Muscle layer of colon (tissue), 2 donors: ENCODE measurements around the gene CD2AP.

Experiments
- H3K27ac ChIP-seq: one replicate; pipeline ENCODE4 v1.7.0; 2013; ENCODE audit warnings: low read depth, mild to moderate bottlenecking, low read length, moderate library complexity
- H3K27me3 ChIP-seq, 2 donors: one replicate each; pipeline ENCODE4 v1.7.0; 2013; ENCODE audit warnings: low read length in 2 of 2, mild to moderate bottlenecking in 2 of 2; ENCODE audit not compliant: insufficient read depth in 2 of 2, control insufficient read depth in 1 of 2
- H3K36me3 ChIP-seq: one replicate; pipeline ENCODE4 v1.7.0; 2013; ENCODE audit warnings: mild to moderate bottlenecking, low read length; ENCODE audit not compliant: insufficient read depth
- H3K4me1 ChIP-seq: one replicate; pipeline ENCODE4 v1.7.0; 2013; ENCODE audit warnings: mild to moderate bottlenecking, low read length; ENCODE audit not compliant: insufficient read depth
- H3K4me3 ChIP-seq, 2 donors: one replicate each; pipeline ENCODE4 v1.7.0; 2013; ENCODE audit warnings: low read length in 2 of 2, low read depth in 1 of 2, mild to moderate bottlenecking in 1 of 2, moderate library complexity in 1 of 2
- H3K9ac ChIP-seq: one replicate; pipeline ENCODE4 v1.7.0; 2013; ENCODE audit warnings: low read length
- H3K9me3 ChIP-seq: one replicate; pipeline ENCODE4 v1.7.0; 2013; ENCODE audit warnings: mild to moderate bottlenecking, low read length
- donor health status: abdominal sarcoma.
- donor health status: Adenocarcinoma of cecum.

Gene CD2AP

DNA sequence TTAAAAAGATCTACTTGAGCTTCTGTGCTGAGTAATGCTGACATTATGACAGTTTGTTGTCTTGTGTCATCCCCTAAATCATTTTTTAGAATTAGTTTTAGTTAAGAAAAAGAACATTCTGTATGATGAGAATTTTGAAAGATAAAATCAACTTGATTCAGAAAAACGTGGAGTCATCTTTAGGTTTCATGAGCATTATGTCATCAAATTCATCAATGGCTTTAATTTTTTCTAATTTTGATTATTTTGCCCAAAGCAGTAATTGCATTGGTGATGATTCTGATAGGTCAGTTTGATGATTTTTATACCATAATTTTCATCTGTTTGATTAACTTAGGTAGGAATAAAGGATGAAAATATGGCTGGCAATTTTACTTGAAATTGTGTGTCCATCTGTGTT, 194.2 kb downstream of the CD2AP start:
- H3K4me1 ChIP-seq, result no peaks in the 10 kb centered on the region
- H3K9me3 ChIP-seq, result no peaks in the 10 kb centered on the region

DNA sequence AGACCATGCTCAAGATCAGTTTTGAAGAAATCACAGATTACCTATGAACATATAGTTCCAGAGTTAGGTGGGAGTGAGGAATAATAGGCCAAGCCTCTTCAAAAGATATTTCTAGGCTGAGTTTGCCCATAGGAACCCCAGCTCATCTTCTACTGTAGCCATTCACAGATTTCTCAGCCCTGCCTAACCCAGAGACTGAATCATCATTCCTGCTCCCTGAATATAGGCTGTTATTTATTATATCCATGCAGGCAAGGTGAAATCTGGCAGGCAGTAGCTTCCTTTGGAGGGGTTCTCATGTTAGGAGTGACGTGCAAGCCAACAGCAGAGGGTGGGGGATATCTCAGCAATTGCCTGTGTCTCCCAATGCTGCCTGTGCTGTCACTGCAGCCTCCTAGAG, 195.2 kb downstream of the CD2AP start:
- Histone ChIP-seq H3K9me3 (no peaks in the 10 kb centered on the region), H3K27ac (no peak overlapping the region), H3K9ac (no peak overlapping the region), H3K4me1 (no peaks in the 10 kb centered on the region), H3K36me3 (no peaks in the 10 kb centered on the region), H3K4me3 (no peak overlapping the region), H3K27me3 (no peaks in the 10 kb centered on the region)

More for the DNA sequence above, 194.2 kb downstream of the CD2AP start:
- H3K27me3 ChIP-seq, result no peaks in the 10 kb centered on the region
- no peak overlapping the region for H3K27ac ChIP-seq
- H3K4me3 ChIP-seq, result no peak overlapping the region
- H3K36me3 ChIP-seq, result no peaks in the 10 kb centered on the region
- H3K9ac ChIP-seq, result no peak overlapping the region

- H3K27ac ChIP-seq, result no peak overlapping the region
- no peaks in the 10 kb centered on the region for H3K9me3 ChIP-seq
- no peak overlapping the region for H3K4me3 ChIP-seq
- H3K4me1 ChIP-seq, result no peaks in the 10 kb centered on the region
- H3K27me3 ChIP-seq, result no peaks in the 10 kb centered on the region
- H3K9ac ChIP-seq, result no peak overlapping the region
- no peaks in the 10 kb centered on the region for H3K36me3 ChIP-seq
These were observed 197.1 kb downstream of the CD2AP start for GRCh38 chr6:47674673-47675072.
